ENCODE measurements around the gene NFKBIZ.
"Not testable (repeated sequence)": the region's sequence is repeated elsewhere in the genome, so short reads cannot be mapped to it uniquely, and the experiment has no call there.

Gene NFKBIZ

DNA sequence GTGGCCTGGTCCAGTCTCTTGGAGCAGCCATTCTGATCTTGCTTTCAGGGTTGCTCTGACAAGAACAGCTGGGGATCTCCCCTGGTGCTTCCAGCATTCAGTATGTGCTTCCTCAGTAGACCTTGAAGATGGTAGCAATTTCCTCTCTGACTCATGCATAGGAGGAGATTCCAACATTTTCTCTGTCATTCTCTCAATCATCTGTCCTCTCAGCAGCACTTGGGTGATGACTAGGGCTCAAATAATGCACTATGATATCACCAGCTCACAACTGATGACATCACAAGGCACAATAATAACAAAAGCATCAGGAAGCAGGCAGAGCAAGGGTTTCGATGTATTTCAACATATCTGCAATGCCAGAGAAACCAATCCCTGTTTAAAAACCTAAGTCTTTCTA, 52.7 kb downstream of the NFKBIZ start:
- peak overlapping the region; percentile 98 for H3K27ac ChIP-seq
- DNase-seq (ENCODE audit: low read depth, low spot score) = peak; percentile 99

DNA sequence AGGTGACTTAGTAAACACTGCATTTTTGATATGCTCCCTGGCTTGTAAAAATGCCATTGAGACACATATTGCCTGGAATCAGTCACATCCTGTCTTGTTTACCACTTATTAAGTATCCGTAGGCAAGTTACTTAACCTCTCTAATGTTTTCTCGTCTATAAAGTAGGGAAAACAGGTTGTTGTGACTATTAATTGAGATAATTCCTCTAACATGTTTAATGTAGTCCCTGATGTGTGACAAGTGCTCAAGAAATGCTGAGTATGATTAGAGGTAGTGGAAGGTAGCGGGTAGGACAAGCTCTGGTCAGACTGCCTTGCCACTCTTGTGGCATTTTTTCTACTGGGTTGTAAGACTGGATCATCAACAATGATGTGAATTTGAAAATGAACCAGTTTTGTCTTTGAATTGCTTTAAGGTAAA, 54.1 kb downstream of the NFKBIZ start:
- H3K27ac ChIP-seq = peak overlapping the region; percentile 98
- peak; percentile 62 for DNase-seq (ENCODE audit: low read depth, low spot score)

- DNase-seq (ENCODE audit: low read depth, low spot score); H3K27ac ChIP-seq: not testable (repeated sequence)
These were observed 56.3 kb downstream of the NFKBIZ start for GRCh38 chr3:101905573-101905972.
